Endodermal cell (in vitro differentiated cells): Measurements from ENCODE around the gene KCNMB4. TPM values are rescaled to one million over a fixed set of nuclear protein-coding genes. Genes with fewer than 3 reads are reported as not detected.
A peak's percentile ranks its signal among the peaks of the same experiment; 100 is the strongest.

ENCODE experiments used
- DNase-seq: peaks from one replicate; pipeline ENCODE4 v3.0.0-alpha.2; 2017
- H3K27ac ChIP-seq: 2 replicates; pipeline ENCODE4 v1.5.1; 2013; ENCODE audit warnings: mild to moderate bottlenecking, low read depth, low read length, moderate library complexity
- H3K27me3 ChIP-seq: 2 replicates; pipeline ENCODE4 v1.6.1; 2013; ENCODE audit warnings: mild to moderate bottlenecking, low read length, moderate library complexity; ENCODE audit not compliant: insufficient read depth, control insufficient read depth, poor library complexity, severe bottlenecking
- H3K36me3 ChIP-seq: 2 replicates; pipeline ENCODE4 v1.7.0; 2013; ENCODE audit warnings: mild to moderate bottlenecking, low read length, moderate library complexity; ENCODE audit not compliant: control insufficient read depth, insufficient read depth
- H3K4me1 ChIP-seq: one replicate; pipeline ENCODE4 v1.7.0; 2013; ENCODE audit warnings: low read length; ENCODE audit not compliant: control insufficient read depth, insufficient read depth
- H3K4me3 ChIP-seq: 2 replicates; pipeline ENCODE4 v1.5.1; 2013; ENCODE audit warnings: mild to moderate bottlenecking, low read length, moderate library complexity
- H3K9ac ChIP-seq: 2 replicates; pipeline ENCODE4 v1.6.1; 2013; ENCODE audit warnings: mild to moderate bottlenecking, low read length, moderate library complexity; ENCODE audit not compliant: poor library complexity, severe bottlenecking; ENCODE audit errors: extremely low read depth
- H3K9me3 ChIP-seq: 2 replicates; pipeline ENCODE4 v1.6.1; 2013; ENCODE audit warnings: mild to moderate bottlenecking, low read length, moderate library complexity; ENCODE audit not compliant: control insufficient read depth
- H3K27ac Mint-ChIP-seq: 2 replicates; pipeline ENCODE4 v1.8.0; 2020; ENCODE audit warnings: mixed read lengths
- H3K27me3 Mint-ChIP-seq: 2 replicates; pipeline ENCODE4 v1.8.0; 2021; ENCODE audit warnings: mild to moderate bottlenecking, mixed read lengths; ENCODE audit not compliant: insufficient read depth
- H3K36me3 Mint-ChIP-seq: 2 replicates; pipeline ENCODE4 v1.8.0; 2020; ENCODE audit warnings: low read depth, mixed read lengths
- H3K4me1 Mint-ChIP-seq: 2 replicates; pipeline ENCODE4 v1.8.0; 2020; ENCODE audit warnings: mixed read lengths
- H3K4me3 Mint-ChIP-seq: 2 replicates; pipeline ENCODE4 v1.8.0; 2020; ENCODE audit warnings: mild to moderate bottlenecking, moderate library complexity, mixed read lengths
- H3K9me3 Mint-ChIP-seq: 2 replicates; pipeline ENCODE4 v1.8.0; 2020; ENCODE audit warnings: mild to moderate bottlenecking, mixed read lengths
- CTCF ChIP-seq: fragments of 200-600 bp; sonication (generic); conservative IDR thresholded peaks from 2 replicates; pipeline ENCODE4 v1.5.0; 2021; ENCODE audit warnings: antibody characterized with exemption, mild to moderate bottlenecking
- WGBS, 2 experiments: methylation state at CpG; one replicate each; pipeline versions ENCODE4 v1.1.5 to v1.1.7; 2013; ENCODE audit warnings: missing lambda C conversion rate in 2 of 2, mixed read lengths in 1 of 2; ENCODE audit not compliant: insufficient coverage in 1 of 2, insufficient read length in 1 of 2; 5-methylcytosine and 5-hydroxymethylcytosine counted together
- total RNA-seq, 2 donors: library from RNA; stranded (reverse); fragmentation: NEBNext Ultra II Directional in 1 of 2; extraction: Animal tissue kit (Norgen Biotek cat#: 25700) in 1 of 2; gene quantifications; 2 replicates in 1 of 2; 3 replicates in 1 of 2; pipeline ENCODE4 v1.2.1, GENCODE V29; 2021

KCNMB4 gene
- total RNA-seq, 2 donors from 2014 or later: 11.9 to 13.1 TPM

DNA sequence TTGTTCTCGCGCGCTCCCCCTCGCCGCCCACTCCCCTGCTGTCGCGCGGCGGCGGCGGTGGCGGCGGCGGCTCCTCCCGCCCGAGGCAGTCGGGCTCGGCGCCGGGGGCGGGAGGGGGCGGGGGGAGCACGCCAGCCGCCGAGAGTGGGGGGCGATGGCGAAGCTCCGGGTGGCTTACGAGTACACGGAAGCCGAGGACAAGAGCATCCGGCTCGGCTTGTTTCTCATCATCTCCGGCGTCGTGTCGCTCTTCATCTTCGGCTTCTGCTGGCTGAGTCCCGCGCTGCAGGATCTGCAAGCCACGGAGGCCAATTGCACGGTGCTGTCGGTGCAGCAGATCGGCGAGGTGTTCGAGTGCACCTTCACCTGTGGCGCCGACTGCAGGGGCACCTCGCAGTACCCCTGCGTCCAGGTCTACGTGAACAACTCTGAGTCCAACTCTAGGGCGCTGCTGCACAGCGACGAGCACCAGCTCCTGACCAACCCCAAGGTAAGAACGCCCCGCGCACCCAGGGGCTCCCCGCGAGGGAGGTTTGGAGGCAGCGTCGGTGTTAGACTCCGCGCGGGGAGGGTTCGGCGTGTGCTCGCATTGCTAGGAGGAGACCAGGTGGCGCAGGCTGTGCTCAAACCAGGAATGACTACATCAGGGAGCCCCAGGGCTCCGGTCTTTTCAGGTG lies 629 bp downstream of the KCNMB4 start:
- Histone ChIP-seq H3K9ac (peak overlapping the region; percentile 69), H3K4me3 (peak overlapping the region; percentile 95)
- peaks cover 16% of the 10 kb centered on the region for H3K27me3 Mint-ChIP-seq

GRCh38 chr12:70367258-70368141 lies 1.4 kb downstream of the KCNMB4 start:
- H3K4me1 ChIP-seq: no peaks in the 10 kb centered on the region
- peaks cover 16% of the 10 kb centered on the region for H3K27me3 Mint-ChIP-seq
- peaks cover 6% of the 10 kb centered on the region for H3K27me3 ChIP-seq
- TF ChIP-seq CTCF: no peak
- 1 to 2% methylated on average over 9 to 21 of the region's 21 CpGs for WGBS, 2 experiments
- H3K36me3 ChIP-seq: no peaks in the 10 kb centered on the region
- H3K4me1 Mint-ChIP-seq: peaks cover 8% of the 10 kb centered on the region
- peak overlapping the region; percentile 69 for H3K9ac ChIP-seq
- peaks cover 3% of the 10 kb centered on the region for H3K36me3 Mint-ChIP-seq
- H3K9me3 Mint-ChIP-seq: no peaks in the 10 kb centered on the region
- H3K9me3 ChIP-seq: no peaks in the 10 kb centered on the region
- H3K4me3 ChIP-seq: peak overlapping the region; percentile 95
- no peak for DNase-seq
- H3K27ac Mint-ChIP-seq: peak overlapping the region; percentile 90
- H3K27ac ChIP-seq: no peak overlapping the region
- H3K4me3 Mint-ChIP-seq: peak overlapping the region; percentile 94

More for the DNA sequence above, 629 bp downstream of the KCNMB4 start:
- WGBS, 2 experiments: 0 to 1% methylated on average over 38 to 69 of the region's 69 CpGs
- peak overlapping the region; percentile 90 for H3K27ac Mint-ChIP-seq
- peak; percentile 89 for DNase-seq
- H3K27ac ChIP-seq: peak overlapping the region; percentile 86
- peak; percentile 30 for TF ChIP-seq CTCF
- H3K36me3 Mint-ChIP-seq: peaks cover 3% of the 10 kb centered on the region
- peaks cover 8% of the 10 kb centered on the region for H3K4me1 Mint-ChIP-seq
- peak overlapping the region; percentile 94 for H3K4me3 Mint-ChIP-seq
- H3K9me3 Mint-ChIP-seq: no peaks in the 10 kb centered on the region
- H3K27me3 ChIP-seq: peaks cover 6% of the 10 kb centered on the region
- peaks cover 6% of the 10 kb centered on the region for H3K9me3 ChIP-seq
- H3K36me3 ChIP-seq: no peaks in the 10 kb centered on the region
- H3K4me1 ChIP-seq: no peaks in the 10 kb centered on the region

DNA sequence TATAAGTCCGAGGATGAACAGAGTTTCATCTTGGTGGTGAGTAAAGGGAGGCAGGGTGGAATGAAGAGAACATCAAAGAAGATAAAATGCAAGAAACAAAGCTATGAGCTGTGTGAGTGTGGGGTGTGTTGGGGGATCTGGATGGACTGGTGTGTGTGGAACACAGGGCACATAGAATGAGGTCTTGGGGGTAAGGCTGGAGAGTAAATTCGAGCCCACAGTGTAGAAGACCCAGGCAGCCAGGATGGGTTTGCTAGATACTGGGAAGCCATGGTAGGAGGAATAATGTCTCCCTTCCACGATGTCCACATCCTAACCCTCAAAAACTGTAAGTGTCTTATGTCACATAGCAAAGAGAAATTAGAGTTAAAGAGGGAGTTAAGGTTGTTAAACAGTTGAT lies 6.8 kb downstream of the KCNMB4 start:
- DNase-seq: no peak
- WGBS, 2 experiments: 92 to 93% methylated on average over 2 of the region's 3 CpGs

More for the DNA sequence above, 6.8 kb downstream of the KCNMB4 start:
- Histone ChIP-seq H3K4me1 (no peaks in the 10 kb centered on the region), H3K27ac (no peak overlapping the region), H3K36me3 (peaks cover 8% of the 10 kb centered on the region), H3K4me3 (no peak overlapping the region), H3K9me3 (peaks cover 4% of the 10 kb centered on the region), H3K9ac (no peak overlapping the region), H3K27me3 (no peaks in the 10 kb centered on the region)
- no peak for TF ChIP-seq CTCF
- Mint-ChIP-seq H3K4me1 (peaks cover 2% of the 10 kb centered on the region), H3K4me3 (no peak overlapping the region), H3K36me3 (peaks cover 17% of the 10 kb centered on the region), H3K27ac (no peak overlapping the region), H3K27me3 (no peaks in the 10 kb centered on the region), H3K9me3 (peaks cover 2% of the 10 kb centered on the region)
